Brain microvascular endothelial cell (primary cell): Measurements from ENCODE around the gene SERPING1.

ENCODE experiments used
- DNase-seq: peaks from one replicate; pipeline ENCODE4 v3.0.0-alpha.2; 2020
- H3K27ac ChIP-seq: fragments of 250-450 bp; sonication (Bioruptor Pico); 2 replicates; pipeline ENCODE4 v1.5.1; 2020; ENCODE audit warnings: mild to moderate bottlenecking, moderate library complexity
- H3K27me3 ChIP-seq: fragments of 250-450 bp; sonication (Bioruptor Pico); replicated peaks from 2 replicates; pipeline ENCODE4 v1.5.1; 2020; ENCODE audit warnings: mild to moderate bottlenecking
- H3K36me3 ChIP-seq: fragments of 250-450 bp; sonication (Bioruptor Pico); replicated peaks from 2 replicates; pipeline ENCODE4 v1.5.1; 2020; ENCODE audit warnings: mild to moderate bottlenecking
- H3K4me3 ChIP-seq: 2 replicates; pipeline ENCODE4 v1.5.1; 2011; ENCODE audit warnings: low read depth, mild to moderate bottlenecking, control low read depth, low read length, moderate library complexity
- CTCF ChIP-seq: IDR thresholded peaks from 2 replicates; pipeline ENCODE4 v1.5.1; 2011; ENCODE audit warnings: low read depth, mild to moderate bottlenecking, moderate library complexity, low read length, control low read depth, inconsistent platforms; ENCODE audit errors: missing control alignments
- in situ Hi-C: cut with HindIII; loops from 2 replicates; pipeline ENCODE4 v1.10.0; 2017; ENCODE audit warnings: low sequenced_read_pairs, low pct_ligation_motif_present

SERPING1 gene

DNA sequence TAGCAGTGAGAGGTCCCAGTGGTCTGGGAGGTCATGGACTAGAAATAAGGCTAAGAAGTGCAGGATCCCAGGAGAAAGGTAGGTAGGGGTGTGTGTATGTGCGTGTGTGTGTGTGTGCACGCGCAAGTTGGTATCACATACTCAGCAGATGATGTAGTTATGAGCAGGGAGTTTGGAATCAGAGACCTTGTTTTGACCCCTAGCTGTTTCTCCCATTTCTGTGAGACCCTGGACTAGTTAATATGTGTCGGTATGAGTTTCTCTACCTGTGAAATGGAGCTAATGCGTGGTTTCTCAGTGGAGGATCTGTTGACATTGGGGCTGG lies 1.3 kb downstream of the SERPING1 start:
- no peak overlapping the region for H3K4me3 ChIP-seq
- in situ Hi-C loops, result no loop called here
- H3K27ac ChIP-seq, result no peak overlapping the region
- H3K36me3 ChIP-seq, result no peaks in the 10 kb centered on the region
- no peaks in the 10 kb centered on the region for H3K27me3 ChIP-seq
- TF ChIP-seq CTCF, result no peak
- peak; percentile 36 for DNase-seq

DNA sequence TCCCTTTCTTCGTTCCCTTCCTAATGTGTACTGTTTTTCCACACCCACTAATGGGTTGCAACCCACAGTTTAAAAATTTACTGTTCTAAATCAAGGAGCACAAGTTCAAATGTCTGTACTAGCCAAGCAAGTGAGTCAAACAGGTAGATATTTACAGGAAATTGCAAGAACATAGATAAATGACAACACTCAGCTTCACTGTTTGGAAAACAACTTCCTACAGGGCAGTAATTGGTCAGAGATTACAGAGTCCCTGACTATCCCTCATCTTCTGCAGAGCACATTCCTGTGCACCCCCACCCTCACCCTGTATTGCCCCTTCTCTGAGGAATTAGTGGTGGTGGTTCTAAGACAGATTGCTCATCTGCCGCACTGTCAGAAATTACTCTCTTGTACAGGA lies 1.9 kb downstream of the SERPING1 start:
- Histone ChIP-seq H3K36me3 (no peaks in the 10 kb centered on the region), H3K27ac (no peak overlapping the region), H3K27me3 (no peaks in the 10 kb centered on the region), H3K4me3 (no peak overlapping the region)
- no peak for TF ChIP-seq CTCF
- no peak for DNase-seq
- in situ Hi-C loops, result no loop called here

GRCh38 chr11:57601297-57601696 lies 3.8 kb downstream of the SERPING1 start:
- Histone ChIP-seq H3K27me3 (no peaks in the 10 kb centered on the region), H3K27ac (no peak overlapping the region), H3K36me3 (no peaks in the 10 kb centered on the region), H3K4me3 (no peak overlapping the region)
- in situ Hi-C loops, result no loop called here
- TF ChIP-seq CTCF, result no peak
- DNase-seq, result no peak

DNA sequence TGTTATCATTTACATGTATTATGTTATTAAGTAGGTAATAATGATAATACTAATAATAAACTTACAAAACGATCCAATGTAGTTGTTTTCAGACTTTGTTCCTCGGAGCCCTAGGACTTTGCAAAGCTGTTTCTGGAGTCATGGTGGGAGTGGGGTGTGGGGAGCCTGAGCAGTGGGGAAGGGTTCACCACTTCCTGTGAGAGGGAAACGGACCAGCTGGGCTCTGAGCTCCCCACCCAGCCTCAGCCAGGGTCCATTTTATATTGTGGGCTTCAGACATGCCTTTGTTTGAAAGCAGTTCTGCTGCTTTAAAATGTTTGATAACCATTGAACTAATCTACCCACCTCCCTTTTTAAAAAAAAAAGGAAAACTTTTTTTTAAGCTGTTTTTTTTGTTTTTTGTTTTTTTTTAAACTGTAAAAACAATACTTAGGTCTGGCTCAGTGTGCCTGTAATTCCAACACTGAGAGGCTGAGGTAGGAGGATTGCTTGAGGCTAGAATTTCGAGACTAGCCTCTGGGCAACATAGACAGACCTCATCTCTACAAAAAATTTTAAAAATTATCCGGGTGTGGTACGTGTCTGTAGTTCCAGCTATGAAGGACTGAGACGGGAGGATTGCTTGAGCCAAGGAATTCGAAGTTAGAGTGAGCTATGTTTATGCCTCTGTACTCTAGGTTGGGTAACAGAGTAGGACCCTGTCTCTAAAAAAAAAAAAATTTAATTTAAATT lies 7.0 kb downstream of the SERPING1 start:
- no peak overlapping the region for H3K4me3 ChIP-seq
- no peak for DNase-seq
- H3K27me3 ChIP-seq, result no peaks in the 10 kb centered on the region
- no peaks in the 10 kb centered on the region for H3K36me3 ChIP-seq
- no peak overlapping the region for H3K27ac ChIP-seq
- in situ Hi-C loops, result no loop called here
- no peak for TF ChIP-seq CTCF

DNA sequence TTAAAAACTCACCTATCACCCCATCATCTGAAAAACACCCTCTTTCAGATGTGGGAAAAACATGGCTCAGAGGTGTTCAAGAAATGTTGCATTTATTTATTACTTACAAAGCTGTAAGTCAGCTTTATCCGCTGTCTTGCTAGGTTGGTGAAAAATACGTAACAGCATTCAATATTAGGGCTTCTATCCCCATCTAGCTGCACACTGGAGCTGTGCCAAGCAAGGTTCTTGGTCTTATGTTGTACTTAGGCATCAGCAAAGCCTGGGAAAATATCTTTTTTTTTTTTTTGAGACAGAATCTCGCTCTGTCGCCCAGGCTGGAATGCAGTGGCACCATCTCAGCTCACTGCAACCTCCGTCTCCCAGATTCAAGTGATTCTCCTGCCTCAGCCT lies 7.5 kb downstream of the SERPING1 start:
- in situ Hi-C loops, result no loop called here
- H3K27me3 ChIP-seq, result no peaks in the 10 kb centered on the region
- H3K36me3 ChIP-seq, result no peaks in the 10 kb centered on the region
- no peak overlapping the region for H3K4me3 ChIP-seq
- H3K27ac ChIP-seq, result no peak overlapping the region
- TF ChIP-seq CTCF, result no peak
- no peak for DNase-seq

DNA sequence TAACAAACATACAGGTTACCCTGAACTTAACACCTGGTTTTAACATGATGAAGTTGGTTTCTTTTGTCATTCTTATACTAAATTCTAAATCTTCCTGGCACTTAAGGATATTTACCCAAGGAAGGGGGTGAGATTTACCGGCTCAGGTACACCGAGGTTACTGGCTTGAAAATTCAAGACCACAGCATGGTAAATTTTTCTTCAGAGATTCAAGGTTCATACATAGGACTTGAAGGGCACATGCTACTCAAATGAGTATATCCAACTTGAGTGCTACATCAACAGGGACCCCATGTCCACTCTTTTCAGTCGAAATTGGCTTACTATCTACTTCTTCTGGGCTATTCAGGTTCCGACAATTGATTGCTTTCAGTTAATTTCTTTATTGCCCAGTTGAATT lies 12.7 kb downstream of the SERPING1 start:
- no peak overlapping the region for H3K27ac ChIP-seq
- no peak for DNase-seq
- in situ Hi-C loops, result no loop called here
- no peak for TF ChIP-seq CTCF
- no peaks in the 10 kb centered on the region for H3K36me3 ChIP-seq
- no peaks in the 10 kb centered on the region for H3K27me3 ChIP-seq
- no peak overlapping the region for H3K4me3 ChIP-seq
